T-helper 22 cell (primary cell): ENCODE data around the gene EPHB1.

Source experiments
- DNase-seq: peaks from one replicate; pipeline ENCODE4 v3.0.0-alpha.2; 2020; ENCODE audit warnings: low read depth

Gene EPHB1

DNA sequence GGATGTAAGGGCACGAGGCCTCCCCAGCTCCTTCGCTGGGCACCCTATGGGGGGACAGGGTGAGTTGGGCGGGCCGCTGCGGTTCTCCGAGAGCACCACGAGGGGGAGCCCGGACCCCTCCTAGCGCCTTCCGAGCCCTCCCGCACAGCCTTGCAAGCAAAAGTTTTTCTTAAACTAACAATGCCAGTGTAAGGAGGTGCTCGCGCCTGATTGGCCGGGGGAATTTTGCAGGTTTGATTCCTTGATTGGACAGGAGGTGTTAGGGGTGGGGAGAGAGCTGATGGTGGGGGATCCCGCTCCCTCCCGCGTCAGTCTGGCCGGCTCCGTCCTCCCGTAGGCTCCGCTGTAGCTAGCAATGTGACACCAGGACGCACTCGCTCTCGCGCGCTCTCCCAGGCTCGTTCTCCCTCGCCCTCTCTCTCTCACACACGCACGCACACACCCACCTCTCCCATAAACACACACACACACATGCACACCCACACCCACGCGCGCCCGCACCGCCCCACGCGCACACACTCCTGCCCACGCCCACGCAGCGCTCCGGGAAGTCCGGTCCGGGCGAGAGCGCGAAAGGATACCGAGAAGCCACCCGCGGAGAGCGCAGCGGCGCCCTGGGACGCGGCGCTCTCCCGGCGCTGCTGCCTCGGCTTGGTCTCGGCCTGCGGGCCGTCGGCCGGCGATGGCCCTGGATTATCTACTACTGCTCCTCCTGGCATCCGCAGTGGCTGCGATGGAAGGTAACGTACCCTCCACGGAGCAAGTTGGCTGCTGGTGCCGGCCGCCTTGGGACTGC, at the start of gene EPHB1:
Gene EPHB1, plus strand, starts transcription at position 311 of the 796 bp plus-strand sequence.
- peak; percentile 2 for DNase-seq

DNA sequence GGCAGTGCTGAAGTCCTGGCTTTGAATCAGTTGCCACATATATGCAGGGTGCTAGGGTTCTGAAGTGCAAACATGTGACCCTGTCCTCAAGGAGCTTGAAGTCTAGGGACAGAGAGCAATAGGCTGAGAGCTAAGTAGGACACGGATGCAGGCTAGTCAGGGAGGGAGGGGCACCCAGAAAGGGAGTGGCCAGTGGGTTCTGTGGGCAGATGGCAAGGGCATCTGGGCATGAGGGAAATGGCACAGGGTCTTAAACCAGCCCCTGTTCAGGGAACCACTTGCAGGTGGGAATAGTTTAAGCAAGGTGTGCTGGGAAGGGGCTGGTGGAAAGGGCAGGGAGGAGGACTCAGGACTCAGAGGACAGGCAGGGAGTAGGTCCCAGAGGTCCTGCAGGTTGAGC, 46.4 kb upstream of the EPHB1 start:
- no peak for DNase-seq

DNA sequence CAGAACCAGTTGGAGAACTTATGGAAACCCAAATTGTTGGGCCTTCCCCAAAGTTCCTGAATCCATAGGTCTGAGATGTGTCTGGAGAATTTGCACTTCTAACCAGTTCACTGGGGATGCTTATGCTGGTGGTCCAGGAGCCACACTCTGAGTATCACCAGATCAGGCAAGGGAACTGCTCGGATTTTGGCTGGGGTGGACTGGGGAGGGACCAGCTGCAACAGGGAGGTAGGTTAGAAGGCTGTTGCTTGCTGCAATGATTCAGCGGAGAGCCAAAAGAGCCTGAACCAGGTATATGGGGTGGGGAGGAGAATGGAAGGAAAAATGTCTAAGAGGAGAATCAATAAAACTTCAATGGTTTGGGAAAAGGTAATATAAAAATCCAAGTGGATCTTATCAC, 45.9 kb upstream of the EPHB1 start:
- DNase-seq, result no peak

DNA sequence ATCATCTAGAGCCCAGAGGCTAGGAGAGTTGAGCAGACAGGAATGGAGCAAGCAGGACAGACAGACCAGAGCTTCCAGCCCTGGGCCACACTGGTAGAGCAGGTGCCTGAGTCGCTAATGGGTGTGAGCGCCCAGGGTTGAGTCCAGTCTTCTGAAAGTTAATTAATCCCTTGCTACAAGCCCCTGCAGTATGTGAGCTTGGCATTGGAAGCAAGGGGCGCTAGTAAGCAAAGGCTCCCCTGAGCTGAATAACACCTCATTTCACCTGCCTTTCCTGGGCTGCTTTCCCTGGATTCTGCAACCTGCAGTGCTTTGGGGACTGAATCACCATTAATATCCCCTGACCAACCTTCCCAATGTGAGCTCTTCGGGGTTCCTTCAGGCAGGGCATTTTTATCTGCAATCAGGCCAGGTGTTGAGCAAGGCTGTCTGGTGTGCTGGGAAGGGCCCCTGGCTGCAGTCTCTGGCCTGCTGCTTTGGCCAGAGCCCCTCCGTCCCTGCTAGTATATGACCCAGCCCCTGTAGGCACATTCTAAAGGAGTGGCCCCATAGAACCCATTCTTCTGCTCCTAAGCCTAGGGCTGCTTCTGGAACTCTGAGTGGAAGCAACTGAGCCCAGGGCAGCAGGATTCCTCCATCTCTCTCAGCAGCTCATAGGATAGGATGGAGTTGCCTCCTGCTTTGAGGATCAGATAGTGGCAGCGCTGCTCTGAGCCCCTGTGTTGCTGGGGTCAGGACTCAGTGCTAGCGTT, 45.1 kb upstream of the EPHB1 start:
- no peak for DNase-seq

DNA sequence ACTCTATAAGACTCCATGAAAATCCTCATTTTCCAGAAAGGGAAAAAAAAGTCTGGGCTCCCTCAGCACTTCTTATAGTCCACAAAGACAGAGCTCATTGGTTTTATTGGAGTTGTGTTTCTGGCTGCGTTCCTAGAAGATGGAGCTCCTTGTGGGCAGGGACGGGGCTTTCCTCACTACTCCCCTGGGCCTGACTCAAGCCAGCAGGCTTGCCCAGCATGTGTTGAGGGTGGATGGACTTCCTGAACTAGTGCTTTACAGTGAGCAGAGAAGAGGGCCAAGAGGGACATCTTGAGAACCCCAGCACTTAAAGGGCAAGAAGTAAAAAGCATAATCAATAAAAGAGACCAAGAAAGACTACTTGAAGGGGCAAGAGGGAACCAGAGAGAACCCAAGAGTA, 43.2 kb upstream of the EPHB1 start:
- DNase-seq, result no peak

- DNase-seq, result no peak
Observed at GRCh38 chr3:134752761-134753461, 42.1 kb upstream of the EPHB1 start.

DNA sequence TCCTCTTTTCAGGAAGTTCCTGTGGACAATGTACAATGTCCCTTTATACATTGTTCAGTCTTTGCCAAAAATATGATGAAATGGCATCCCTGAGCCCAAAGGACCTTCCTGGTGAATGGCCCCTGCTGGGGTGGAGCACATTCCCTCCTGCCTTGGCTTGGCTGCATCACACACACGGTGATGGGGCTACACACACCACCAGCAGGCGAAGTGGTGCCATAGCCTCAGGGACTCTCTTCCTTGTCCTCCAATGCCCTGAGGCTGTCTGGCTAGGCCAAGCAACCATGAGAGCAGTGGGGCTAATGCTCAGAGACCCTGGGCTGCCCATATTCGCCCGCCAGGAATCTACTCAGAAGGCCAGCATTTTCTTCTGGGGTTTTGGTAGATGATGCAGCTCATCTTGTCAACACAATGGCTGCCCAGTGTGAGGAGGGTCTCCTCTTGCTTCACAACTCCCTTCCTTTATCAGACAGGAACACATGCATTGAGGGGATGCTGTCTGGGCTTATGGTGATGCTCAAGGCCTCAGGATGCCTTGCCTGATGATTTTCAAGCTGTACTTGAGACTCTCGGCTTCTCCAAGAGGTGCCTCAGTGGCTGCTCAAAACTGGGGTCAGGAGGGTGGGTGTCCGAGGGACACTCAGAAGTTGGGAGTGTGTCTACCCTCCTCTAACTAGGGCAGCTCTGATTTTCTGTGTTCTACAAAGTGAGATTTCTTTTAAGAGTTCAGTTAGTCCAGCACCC, 40.9 kb upstream of the EPHB1 start:
- DNase-seq, result no peak

GRCh38 chr3:134754768-134755559, 40.1 kb upstream of the EPHB1 start:
- no peak for DNase-seq

GRCh38 chr3:134755821-134756220, 39.2 kb upstream of the EPHB1 start:
- no peak for DNase-seq

GRCh38 chr3:134757549-134758069, 37.5 kb upstream of the EPHB1 start:
- DNase-seq, result no peak

DNA sequence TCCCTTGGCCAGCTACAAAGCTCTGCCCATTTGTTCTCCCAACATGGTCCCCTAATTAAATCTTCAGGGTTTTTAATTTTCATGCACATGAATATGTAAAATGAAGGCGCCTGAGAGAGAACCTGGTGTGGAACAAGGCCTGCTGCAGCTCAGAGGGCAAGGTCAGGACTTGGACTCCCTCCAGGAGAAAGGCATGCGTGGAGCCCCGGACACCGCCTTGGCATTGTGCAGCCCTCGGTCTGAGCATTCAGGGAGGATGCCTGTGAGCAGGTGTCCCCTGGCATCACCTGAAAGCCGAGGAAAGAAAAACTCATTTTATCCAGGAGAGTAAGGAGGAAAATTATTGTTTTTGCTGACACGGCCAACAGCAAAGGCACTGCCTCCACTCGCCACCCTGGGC, 33.8 kb upstream of the EPHB1 start:
- no peak for DNase-seq

DNA sequence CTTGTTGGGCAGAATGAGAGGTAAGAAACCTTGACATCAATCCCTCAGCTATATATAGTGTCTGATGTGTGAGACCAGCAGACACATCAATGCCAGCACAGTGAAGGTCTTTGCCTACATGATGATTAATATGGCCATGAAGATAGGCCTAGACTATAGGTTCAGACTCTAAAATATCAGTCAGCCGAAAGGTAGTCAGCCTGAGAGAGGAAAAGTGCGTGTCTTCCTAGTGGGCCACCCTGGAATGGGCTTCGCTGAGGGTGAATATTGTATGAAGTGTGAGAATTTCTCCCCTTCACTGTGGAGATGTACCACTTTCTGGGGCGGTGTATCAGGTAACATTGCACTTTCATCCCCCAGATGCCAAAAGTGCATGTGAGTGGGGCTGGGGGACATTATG, 33.0 kb upstream of the EPHB1 start:
- no peak for DNase-seq

DNA sequence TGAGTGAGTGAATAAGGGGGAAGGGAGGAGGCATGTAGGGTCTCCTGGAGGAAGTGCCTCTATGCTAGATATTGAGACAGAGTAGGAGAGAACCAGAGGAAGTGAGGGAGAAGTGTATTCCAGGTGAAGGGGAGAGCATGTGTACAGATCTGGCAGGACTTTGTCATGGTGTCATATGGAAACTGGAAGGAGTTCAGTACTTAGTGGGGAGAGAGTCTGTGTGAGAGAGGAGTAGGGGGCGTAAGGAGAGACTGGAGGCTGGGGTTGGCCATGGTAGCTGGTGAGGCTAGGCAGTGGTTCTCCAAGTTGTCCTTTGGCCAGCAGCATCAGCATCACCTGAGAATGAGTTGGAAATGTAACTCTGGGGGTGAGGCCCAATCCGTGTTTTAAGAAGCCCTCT, 29.6 kb upstream of the EPHB1 start:
- no peak for DNase-seq

DNA sequence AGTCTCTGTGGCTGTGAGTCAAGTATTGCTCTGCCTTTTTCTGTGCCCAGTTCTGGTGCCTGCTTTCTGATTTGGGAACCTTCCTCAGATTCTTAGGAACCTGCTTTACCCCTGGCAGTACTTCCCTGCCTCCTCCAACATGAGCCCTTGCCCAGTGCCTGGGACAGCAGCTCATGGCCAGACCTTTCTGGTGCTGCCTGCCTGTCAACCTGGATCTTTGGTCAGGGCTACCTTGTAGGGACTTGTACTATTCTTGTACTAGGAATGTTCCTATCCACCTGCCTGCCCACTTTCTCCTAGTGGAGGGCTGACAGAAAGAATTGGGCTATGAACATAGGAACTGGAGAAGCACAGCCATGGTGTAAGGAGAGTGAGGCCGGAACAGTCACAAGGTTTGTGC, 28.8 kb upstream of the EPHB1 start:
- DNase-seq, result no peak

DNA sequence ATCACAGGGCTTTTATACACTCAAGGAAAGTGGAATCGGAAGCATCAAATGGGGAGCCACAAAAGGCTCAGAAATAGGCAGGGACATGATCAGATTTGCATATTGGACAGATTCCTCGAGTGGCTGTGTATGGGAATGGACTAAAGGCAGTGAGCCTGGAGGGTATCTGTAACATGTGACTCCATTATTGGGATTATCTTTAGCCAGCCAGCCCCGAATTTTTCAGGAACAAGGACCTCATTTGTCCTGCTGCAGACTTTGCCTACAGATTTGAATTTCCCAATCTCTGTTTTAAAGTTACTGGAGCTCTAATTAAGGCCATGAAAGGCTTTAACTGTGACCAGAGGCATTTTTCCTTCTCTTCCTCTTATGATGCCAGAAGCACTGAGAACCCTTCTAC, 26.9 kb upstream of the EPHB1 start:
- no peak for DNase-seq

DNA sequence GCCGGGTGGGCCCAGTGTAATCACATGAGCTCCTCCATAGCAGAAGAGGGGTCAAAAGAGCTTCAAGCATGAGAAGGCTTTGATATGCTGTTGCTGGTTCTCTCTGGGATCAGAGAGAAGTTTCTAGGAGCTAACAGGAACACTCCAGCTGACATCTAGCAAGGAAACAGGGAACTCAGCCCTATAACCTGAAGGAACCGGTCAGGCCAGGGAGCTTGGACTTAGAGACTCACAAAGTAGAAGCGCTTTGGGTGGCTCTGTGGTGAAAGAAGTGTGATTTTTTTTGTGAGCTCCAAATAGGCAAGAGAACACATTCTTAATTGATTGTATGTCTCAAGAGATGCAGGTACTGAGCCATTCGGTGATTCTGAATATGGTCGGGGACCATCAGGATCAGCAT, 26.2 kb upstream of the EPHB1 start:
- no peak for DNase-seq

DNA sequence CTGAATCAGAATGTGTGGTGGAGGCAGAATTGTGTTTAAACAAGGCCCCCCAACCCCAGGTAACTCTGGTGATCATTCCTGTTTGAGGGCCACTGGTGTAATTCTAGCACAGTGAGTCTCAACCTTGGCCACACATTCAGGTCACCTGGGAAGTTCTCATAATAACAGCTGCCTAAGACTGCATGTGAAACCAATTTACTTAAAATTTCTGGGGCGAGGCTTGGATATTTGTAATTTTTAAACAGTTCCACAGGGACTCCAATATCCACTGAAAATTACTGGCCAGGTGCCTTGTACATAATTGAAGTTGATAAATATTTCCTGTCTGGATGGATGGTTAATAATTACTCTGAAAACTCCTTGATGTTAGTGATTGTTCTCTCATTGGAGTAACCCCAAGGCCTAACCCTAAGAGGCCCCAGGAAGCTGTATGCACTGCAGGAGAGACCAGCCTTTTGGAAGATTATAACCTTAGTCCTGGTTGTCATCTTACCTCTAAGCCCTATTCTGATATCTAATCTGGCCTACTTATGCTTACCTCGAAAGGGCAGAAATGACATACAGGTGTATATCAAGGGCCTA, 25.7 kb upstream of the EPHB1 start:
- no peak for DNase-seq

DNA sequence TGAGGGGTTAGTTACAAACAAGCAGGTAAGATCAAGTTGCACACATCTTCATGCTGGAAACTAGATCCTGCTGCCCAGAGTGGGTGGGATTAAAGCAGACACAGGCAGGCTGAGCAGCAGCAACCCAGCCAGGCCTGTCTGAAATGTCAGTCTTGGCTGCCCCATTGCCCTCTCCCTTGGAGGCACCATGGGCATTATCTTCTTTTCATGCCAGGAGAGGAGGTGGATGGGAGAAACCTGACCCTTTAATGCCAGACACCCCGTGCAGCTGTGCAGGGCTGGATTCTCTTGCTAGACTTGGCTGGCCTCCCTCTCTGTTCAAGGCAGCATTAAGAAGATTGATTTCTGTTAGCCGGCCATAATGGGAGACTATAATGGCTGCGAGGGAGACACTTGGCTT, 23.0 kb upstream of the EPHB1 start:
- no peak for DNase-seq

- no peak for DNase-seq
Observed at GRCh38 chr3:134772591-134772990, 22.5 kb upstream of the EPHB1 start.

- DNase-seq, result no peak
Observed at GRCh38 chr3:134775831-134776230, 19.2 kb upstream of the EPHB1 start.

DNA sequence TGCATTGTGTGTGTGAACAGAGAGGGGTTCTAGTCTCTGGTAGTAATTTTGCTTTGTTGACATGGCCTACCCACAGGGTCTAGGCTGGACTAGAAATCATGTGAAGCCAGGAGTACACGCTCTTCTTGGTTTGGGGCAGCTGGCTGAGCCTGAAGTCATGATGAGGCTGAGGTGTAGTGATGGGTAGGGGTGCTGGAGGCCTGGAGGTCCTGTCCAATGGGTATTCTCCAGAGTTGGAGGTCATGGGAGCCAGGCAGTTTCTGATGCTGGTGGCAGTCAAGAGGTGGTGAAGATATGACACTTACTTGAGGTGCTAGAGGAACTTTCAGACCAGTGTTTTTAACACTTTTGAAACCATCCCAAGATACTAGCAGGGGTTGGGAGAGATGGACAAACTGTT, 18.5 kb upstream of the EPHB1 start:
- DNase-seq, result no peak
